ENCODE results near the gene LIN54. TPM values are rescaled to one million over a fixed set of nuclear protein-coding genes. Genes with fewer than 3 reads are reported as not detected.

LIN54 gene
- total and polyA plus RNA-seq, 12 donors: 1.4 to 18.2 (median 9.8) TPM

- WGBS, 4 donors: 27 to 35% (median 30%) methylated on average over 5 of the region's 5 CpGs
- Histone ChIP-seq H3K9me3 (replicated peaks in 1 of 3) (no peaks in the 10 kb centered on the region), H3K27ac (peak overlapping the region in 1 of 5 donors; percentile 28), H3K27me3 (no peaks in the 10 kb centered on the region), H3K36me3 (replicated peaks in 1 of 2) (no peaks in the 10 kb centered on the region), H3K4me1 (replicated peaks in 1 of 2) (peaks cover 0 to 48% of the 10 kb centered on the region in 2 donors), H3K4me3 (no peak overlapping the region)
- intact Hi-C loops (cut with DNase I): loop anchor here in 1 of 2 donors (10.0 kb wide), 1 partner anchor 62 kb away; no protein-coding TSS in a partner anchor
- DNase-seq: no peak
- TF ChIP-seq CTCF (IDR thresholded peaks at IDR 0.05) (no peak), POLR2A (IDR thresholded peaks at IDR 0.05) (no peak)
Observed at GRCh38 chr4:82886147-82886942, 124.3 kb downstream of the LIN54 start.

- DNase-seq: no peak
- Histone ChIP-seq H3K9me3 (replicated peaks in 1 of 3) (no peaks in the 10 kb centered on the region), H3K4me3 (no peak overlapping the region), H3K36me3 (replicated peaks in 1 of 2) (peaks cover 0 to 6% of the 10 kb centered on the region in 2 donors), H3K4me1 (replicated peaks in 1 of 2) (peaks cover 0 to 48% of the 10 kb centered on the region in 2 donors), H3K27ac (peak overlapping the region in 1 of 5 donors; percentile 4), H3K27me3 (no peaks in the 10 kb centered on the region)
- intact Hi-C loops (cut with DNase I): loop anchor here in 1 of 2 donors (10.0 kb wide), 1 partner anchor 61 kb away; no protein-coding TSS in a partner anchor
- no peak for TF ChIP-seq POLR2A (IDR thresholded peaks at IDR 0.05)
- no peak for TF ChIP-seq CTCF (IDR thresholded peaks at IDR 0.05)
Observed at GRCh38 chr4:82885410-82885809, 125.2 kb downstream of the LIN54 start.

Small RNA genes within 50 kb of the gene (small RNA-seq; reads per million reads assigned to genes)
- gene RF00019: 0 reads per million in 2 donors
- gene RNU6-615P: 0 reads per million in 2 donors

Other genes starting within 250 kb of the LIN54 start
- 100 to 1,000 TPM in 8 of 9 donors, 10 to 100 TPM in 1; 85.9 to 585 (median 384) TPM for gene SCD5, start 212.0 kb downstream of the LIN54 start, total RNA-seq
- gene SCD5, start 212.0 kb downstream of the LIN54 start, polyA plus RNA-seq: 100 to 1,000 TPM in 1 of 3 donors, 10 to 100 TPM in 2; 88.1 to 164 (median 96.2) TPM
- gene SEC31A, start 119.7 kb downstream of the LIN54 start, total RNA-seq: 100 to 1,000 TPM; 137 to 276 (median 204) TPM
- 100 to 1,000 TPM; 182 to 355 (median 220) TPM for gene SEC31A, start 119.7 kb downstream of the LIN54 start, polyA plus RNA-seq
- gene THAP9, start 110.1 kb downstream of the LIN54 start, total RNA-seq: 10 to 100 TPM in 1 of 9 donors, 1 to 10 TPM in 8; 2.2 to 12.3 (median 3.7) TPM
- 1 to 10 TPM; 2.8 to 5.0 (median 4.7) TPM for gene THAP9, start 110.1 kb downstream of the LIN54 start, polyA plus RNA-seq
- 10 to 100 TPM; 36.5 to 89.4 (median 46.1) TPM for gene COPS4, start 24.4 kb upstream of the LIN54 start, total RNA-seq
- 100 to 1,000 TPM in 1 of 3 donors, 10 to 100 TPM in 2; 13.4 to 110 (median 18.4) TPM for gene COPS4, start 24.4 kb upstream of the LIN54 start, polyA plus RNA-seq
- 1 to 10 TPM in 8 of 9 donors, not detected in 1; 1.8 to 5.9 (median 2.8) TPM for gene PLAC8, start 103.9 kb upstream of the LIN54 start, total RNA-seq
- 10 to 100 TPM in 1 of 3 donors, 1 to 10 TPM in 2; 1.4 to 14.4 (median 4.1) TPM for gene PLAC8, start 103.9 kb upstream of the LIN54 start, polyA plus RNA-seq